K562 (cell line): ENCODE measurements around the gene SETD1B.

Source experiments
- ARNT ChIP-seq, 2 experiments: fragments of 450-650 bp; IDR thresholded peaks; 2 replicates each; pipeline ENCODE4 v1.6.1; 2016; ENCODE audit warnings: mild to moderate bottlenecking in 1 of 2
- EGR1 ChIP-seq: fragments of 450-650 bp; conservative IDR thresholded peaks from 2 replicates; pipeline ENCODE4 v1.6.1; 2017; ENCODE audit warnings: mild to moderate bottlenecking
- MAFK ChIP-seq: IDR thresholded peaks from 2 replicates; pipeline ENCODE4 v1.6.1; 2011; ENCODE audit warnings: low read length, improper control_type of control experiment
- POLR2AphosphoS5 ChIP-seq: IDR thresholded peaks from 2 replicates; pipeline ENCODE4 v1.6.1; 2011; ENCODE audit warnings: mild to moderate bottlenecking, low read depth, low read length, moderate library complexity; ENCODE audit not compliant: control insufficient read depth, insufficient read depth
- TF ChIP-seq, protein P1 (sequence below): fragments of 250-450 bp; sonication (Bioruptor Pico); IDR thresholded peaks from 2 replicates; pipeline ENCODE4 v1.4.0; 2020; ENCODE audit warnings: mild to moderate bottlenecking, moderate library complexity
- TF ChIP-seq, protein P2 (sequence below), 3 experiments: IDR thresholded peaks in 2 of 3; conservative IDR thresholded peaks in 1 of 3; 2 replicates each; pipeline ENCODE4 v1.5.1; 2011 to 2012; ENCODE audit warnings: low read length in 3 of 3, mild to moderate bottlenecking in 3 of 3, control low read depth in 2 of 3, improper control_type of control experiment in 1 of 3, inconsistent platforms in 1 of 3, low read depth in 1 of 3, mixed read lengths in 1 of 3, moderate library complexity in 1 of 3; ENCODE audit not compliant: insufficient read depth in 2 of 3
- TF ChIP-seq, protein P3 (sequence below): sonication (generic); formaldehyde crosslinking; IDR thresholded peaks from 2 replicates; pipeline ENCODE4 v1.8.1; 2022; ENCODE audit warnings: missing genetic modification reagents

DNA sequence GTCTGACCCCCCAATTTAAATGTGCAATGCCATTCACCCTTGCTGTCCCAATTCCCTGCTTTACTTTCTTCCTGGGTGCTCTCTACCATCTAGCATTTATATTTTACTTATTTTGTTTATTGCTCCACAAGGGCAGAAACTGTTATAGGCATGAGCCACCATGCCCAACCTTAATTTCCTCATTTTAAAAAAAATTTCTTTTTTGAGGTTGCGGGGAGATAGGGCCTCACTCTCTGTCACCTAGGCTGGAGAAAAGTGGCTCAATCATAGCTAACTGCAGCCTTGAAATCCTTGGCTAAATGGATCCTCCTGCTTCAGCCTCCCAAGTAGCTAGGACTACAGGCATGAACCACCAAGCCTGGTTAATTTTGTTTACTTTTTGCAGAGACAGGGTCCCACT, 41.9 kb downstream of the SETD1B start:
- TF ChIP-seq EGR1 (no peak), MAFK (no peak), ARNT (IDR thresholded peaks at IDR 0.05) (no peak), POLR2AphosphoS5 (no peak)
- TF ChIP-seq, protein P1, sequence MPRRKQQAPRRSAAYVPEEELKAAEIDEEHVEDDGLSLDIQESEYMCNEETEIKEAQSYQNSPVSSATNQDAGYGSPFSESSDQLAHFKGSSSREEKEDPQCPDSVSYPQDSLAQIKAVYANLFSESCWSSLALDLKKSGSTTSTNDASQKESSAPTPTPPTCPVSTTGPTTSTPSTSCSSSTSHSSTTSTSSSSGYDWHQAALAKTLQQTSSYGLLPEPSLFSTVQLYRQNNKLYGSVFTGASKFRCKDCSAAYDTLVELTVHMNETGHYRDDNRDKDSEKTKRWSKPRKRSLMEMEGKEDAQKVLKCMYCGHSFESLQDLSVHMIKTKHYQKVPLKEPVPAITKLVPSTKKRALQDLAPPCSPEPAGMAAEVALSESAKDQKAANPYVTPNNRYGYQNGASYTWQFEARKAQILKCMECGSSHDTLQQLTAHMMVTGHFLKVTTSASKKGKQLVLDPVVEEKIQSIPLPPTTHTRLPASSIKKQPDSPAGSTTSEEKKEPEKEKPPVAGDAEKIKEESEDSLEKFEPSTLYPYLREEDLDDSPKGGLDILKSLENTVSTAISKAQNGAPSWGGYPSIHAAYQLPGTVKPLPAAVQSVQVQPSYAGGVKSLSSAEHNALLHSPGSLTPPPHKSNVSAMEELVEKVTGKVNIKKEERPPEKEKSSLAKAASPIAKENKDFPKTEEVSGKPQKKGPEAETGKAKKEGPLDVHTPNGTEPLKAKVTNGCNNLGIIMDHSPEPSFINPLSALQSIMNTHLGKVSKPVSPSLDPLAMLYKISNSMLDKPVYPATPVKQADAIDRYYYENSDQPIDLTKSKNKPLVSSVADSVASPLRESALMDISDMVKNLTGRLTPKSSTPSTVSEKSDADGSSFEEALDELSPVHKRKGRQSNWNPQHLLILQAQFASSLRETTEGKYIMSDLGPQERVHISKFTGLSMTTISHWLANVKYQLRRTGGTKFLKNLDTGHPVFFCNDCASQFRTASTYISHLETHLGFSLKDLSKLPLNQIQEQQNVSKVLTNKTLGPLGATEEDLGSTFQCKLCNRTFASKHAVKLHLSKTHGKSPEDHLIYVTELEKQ (CRISPR knock-in tag) = no peak
- TF ChIP-seq, protein P2, sequence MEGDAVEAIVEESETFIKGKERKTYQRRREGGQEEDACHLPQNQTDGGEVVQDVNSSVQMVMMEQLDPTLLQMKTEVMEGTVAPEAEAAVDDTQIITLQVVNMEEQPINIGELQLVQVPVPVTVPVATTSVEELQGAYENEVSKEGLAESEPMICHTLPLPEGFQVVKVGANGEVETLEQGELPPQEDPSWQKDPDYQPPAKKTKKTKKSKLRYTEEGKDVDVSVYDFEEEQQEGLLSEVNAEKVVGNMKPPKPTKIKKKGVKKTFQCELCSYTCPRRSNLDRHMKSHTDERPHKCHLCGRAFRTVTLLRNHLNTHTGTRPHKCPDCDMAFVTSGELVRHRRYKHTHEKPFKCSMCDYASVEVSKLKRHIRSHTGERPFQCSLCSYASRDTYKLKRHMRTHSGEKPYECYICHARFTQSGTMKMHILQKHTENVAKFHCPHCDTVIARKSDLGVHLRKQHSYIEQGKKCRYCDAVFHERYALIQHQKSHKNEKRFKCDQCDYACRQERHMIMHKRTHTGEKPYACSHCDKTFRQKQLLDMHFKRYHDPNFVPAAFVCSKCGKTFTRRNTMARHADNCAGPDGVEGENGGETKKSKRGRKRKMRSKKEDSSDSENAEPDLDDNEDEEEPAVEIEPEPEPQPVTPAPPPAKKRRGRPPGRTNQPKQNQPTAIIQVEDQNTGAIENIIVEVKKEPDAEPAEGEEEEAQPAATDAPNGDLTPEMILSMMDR (IDR thresholded peaks at IDR 0.05 in 2 of 3, conservative IDR thresholded peaks at IDR 0.05 in 1 of 3; ENCODE audit: insufficient read depth in 2 of 3, low read depth in 1 of 3, low read length in 3 of 3) = no peak
- TF ChIP-seq, protein P3, sequence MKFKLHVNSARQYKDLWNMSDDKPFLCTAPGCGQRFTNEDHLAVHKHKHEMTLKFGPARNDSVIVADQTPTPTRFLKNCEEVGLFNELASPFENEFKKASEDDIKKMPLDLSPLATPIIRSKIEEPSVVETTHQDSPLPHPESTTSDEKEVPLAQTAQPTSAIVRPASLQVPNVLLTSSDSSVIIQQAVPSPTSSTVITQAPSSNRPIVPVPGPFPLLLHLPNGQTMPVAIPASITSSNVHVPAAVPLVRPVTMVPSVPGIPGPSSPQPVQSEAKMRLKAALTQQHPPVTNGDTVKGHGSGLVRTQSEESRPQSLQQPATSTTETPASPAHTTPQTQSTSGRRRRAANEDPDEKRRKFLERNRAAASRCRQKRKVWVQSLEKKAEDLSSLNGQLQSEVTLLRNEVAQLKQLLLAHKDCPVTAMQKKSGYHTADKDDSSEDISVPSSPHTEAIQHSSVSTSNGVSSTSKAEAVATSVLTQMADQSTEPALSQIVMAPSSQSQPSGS (CRISPR knock-in tag) = no peak
